HG02759 (cell line): Measurements from ENCODE around the gene MYH9.

ENCODE experiments used
- ATAC-seq: cut with Tn5 transposase; IDR thresholded peaks from one replicate; pipeline ENCODE4 v1.9.1; 2021; ENCODE audit warnings: mild to moderate bottlenecking, moderate library complexity; ENCODE audit not compliant: unreplicated experiment

The MYH9 gene

GRCh38 chr22:36234919-36235318 lies 152.8 kb downstream of the MYH9 start:
- ATAC-seq: no peak

- ATAC-seq: no peak
Measured at GRCh38 chr22:36234213-36234612, 153.6 kb downstream of the MYH9 start.

GRCh38 chr22:36233796-36234195 lies 154.0 kb downstream of the MYH9 start:
- no peak for ATAC-seq

- ATAC-seq: no peak
Measured at GRCh38 chr22:36232715-36233401, 154.9 kb downstream of the MYH9 start.
